ENCODE data around the gene TMEM141.

Gene TMEM141

DNA sequence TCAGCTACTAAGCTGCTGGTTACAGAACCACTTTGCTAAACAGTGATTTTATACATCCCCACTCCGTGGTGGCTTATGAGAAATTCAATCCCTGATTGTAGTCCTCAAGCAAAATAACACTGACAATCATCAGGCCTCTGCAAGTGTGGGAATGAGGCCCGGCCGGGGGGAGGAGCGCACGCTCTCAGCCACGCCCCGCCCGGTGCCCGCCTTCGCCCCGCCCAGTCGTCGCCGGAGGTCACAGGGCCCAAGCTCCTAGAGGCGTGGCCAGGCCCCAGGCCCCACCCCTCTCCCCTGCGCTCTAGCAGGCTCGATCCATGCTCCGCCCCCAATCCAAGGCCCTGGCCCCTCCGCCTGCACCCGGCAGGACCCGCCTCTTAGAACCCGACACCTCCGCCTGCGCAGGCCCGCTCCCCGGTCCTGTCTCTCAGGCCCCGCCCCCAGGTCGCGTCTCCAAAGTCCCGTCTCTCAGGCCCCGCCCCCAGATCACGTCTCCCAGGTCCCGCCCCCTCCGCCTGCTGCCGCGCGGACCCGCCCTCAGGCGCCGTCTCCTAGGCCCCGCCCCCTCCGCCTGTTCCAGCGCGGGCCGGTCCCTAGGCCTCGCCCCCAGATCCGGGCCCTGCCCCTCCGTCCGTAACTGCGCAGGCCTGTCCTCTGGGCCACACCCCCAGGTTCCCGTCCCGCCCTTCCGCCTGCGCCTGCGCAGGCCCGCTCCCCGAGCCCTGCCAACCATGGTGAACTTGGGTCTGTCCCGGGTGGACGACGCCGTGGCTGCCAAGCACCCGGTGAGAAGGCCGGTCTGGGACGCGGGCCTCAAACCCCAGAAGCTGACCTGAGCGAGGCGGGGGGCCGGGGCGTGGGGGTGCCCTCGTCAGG is at the start of gene TMEM141:
TSS of gene TMEM141 (plus strand) at position 705 of the 876 bp plus-strand sequence. CDS start at position 732, 27 bp downstream.
- Mint-ChIP-seq H3K4me1 (peaks cover 15% of the 10 kb centered on the region), H3K36me3 (ENCODE audit: insufficient read depth) (peaks cover 9% of the 10 kb centered on the region), H3K27me3 (no peaks in the 10 kb centered on the region), H3K9me3 (no peaks in the 10 kb centered on the region), H3K4me3 (peak within 1 kb of the TSS; percentile 80), H3K27ac (ENCODE audit: low read depth) (peak within 1 kb of the TSS; percentile 61)
- DNase-seq (ENCODE audit: low spot score in 2 of 2) = peak; percentile 98 to 99
- peak; percentile 90 for ATAC-seq (replicated peaks; ENCODE audit: extremely low read depth, poor library complexity, severe bottlenecking)

- Mint-ChIP-seq H3K4me3 (peak overlapping the region; percentile 16), H3K9me3 (no peaks in the 10 kb centered on the region), H3K27ac (ENCODE audit: low read depth) (no peak overlapping the region), H3K27me3 (peaks cover 14% of the 10 kb centered on the region), H3K36me3 (ENCODE audit: insufficient read depth) (peaks cover 1% of the 10 kb centered on the region), H3K4me1 (no peaks in the 10 kb centered on the region)
- ATAC-seq (replicated peaks; ENCODE audit: extremely low read depth, poor library complexity, severe bottlenecking) = no peak
- no peak for DNase-seq (ENCODE audit: low spot score in 2 of 2)
These were observed 49.1 kb upstream of the TMEM141 start for GRCh38 chr9:136741883-136742571.

DNA sequence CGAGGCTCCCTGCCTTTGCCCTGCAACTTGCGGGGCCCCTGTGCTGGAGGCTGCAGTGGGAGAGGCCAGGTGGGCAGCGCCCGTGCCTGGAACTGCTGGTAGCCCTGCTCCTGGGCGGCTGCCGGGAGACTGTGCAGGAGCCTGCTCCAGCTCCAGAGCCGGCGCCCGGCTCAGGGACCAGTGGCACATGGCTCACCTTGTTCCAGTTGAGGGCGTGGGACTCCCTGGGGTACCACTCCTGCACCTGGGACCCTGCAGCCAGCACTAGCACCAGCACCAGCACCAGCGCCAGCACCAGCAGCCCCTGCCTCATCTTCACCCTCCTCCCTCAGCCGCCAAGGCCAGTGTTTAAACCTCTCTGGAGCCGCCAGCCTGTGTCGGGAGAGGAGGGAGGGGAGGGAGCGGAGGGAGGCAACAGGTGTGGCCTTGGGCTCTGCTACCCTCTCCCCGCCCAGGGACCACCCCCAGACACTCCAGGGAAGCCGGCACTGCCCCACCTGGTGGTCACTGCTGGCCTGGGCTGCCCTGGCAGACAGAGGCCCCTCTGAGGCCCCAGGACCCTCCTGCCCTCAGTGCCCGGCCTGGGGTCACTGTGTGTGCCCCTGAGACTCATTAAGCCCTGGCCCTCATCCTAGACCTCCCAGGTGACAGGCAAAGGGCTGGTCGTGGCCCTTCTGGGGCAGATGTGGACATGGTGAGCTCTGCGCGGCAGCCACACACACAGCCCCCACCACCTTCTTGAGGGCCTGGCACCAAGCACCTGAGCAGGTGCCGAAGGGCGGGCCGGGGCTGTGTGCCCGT is 48.4 kb upstream of the TMEM141 start, which contains the start of gene LCN10:
TSS of gene LCN10 (minus strand) at position 350 of the 801 bp plus-strand sequence. CDS start at position 313, 37 bp downstream.
- Mint-ChIP-seq H3K4me3 (peak within 1 kb of the TSS; percentile 16), H3K27me3 (peaks cover 16% of the 10 kb centered on the region), H3K4me1 (no peaks in the 10 kb centered on the region), H3K36me3 (ENCODE audit: insufficient read depth) (peaks cover 1% of the 10 kb centered on the region), H3K9me3 (no peaks in the 10 kb centered on the region), H3K27ac (ENCODE audit: low read depth) (no peak within 1 kb of the TSS)
- no peak for DNase-seq (ENCODE audit: low spot score in 2 of 2)
- ATAC-seq (replicated peaks; ENCODE audit: extremely low read depth, poor library complexity, severe bottlenecking) = no peak

DNA sequence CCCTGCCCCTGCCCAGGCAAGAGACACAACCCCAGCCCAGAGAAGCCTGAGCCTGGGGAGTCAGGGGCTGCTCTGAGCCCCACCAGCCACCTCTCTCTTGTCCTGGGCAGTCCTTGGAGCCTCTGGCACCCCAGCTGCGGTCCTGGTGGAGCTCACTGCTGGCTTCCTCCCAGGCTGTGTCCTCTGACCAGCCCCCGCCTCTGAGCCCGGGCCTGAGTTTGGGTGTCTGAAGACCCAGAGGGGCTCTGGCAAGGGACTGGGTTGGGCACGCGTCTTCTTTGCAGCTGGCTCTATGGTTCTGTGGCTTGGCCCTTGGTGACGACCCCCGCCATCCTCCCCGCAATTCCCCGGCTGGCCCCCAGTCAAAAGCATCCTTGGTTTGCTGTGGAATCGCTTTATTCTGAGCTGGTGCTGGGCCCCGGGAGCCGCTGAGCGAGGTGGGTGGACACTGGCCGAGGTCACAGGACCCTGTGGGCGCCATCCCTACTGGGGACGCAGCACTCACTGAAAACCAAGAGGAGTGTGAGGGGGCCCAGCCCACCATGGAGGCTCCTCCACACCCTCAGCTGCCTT is 47.4 kb upstream of the TMEM141 start:
- no peak for DNase-seq (ENCODE audit: low spot score in 2 of 2)
- Mint-ChIP-seq H3K27ac (ENCODE audit: low read depth) (no peak overlapping the region), H3K4me3 (no peak overlapping the region), H3K36me3 (ENCODE audit: insufficient read depth) (peaks cover 1% of the 10 kb centered on the region), H3K27me3 (peaks cover 25% of the 10 kb centered on the region), H3K9me3 (no peaks in the 10 kb centered on the region), H3K4me1 (no peaks in the 10 kb centered on the region)
- no peak for ATAC-seq (replicated peaks; ENCODE audit: extremely low read depth, poor library complexity, severe bottlenecking)

DNA sequence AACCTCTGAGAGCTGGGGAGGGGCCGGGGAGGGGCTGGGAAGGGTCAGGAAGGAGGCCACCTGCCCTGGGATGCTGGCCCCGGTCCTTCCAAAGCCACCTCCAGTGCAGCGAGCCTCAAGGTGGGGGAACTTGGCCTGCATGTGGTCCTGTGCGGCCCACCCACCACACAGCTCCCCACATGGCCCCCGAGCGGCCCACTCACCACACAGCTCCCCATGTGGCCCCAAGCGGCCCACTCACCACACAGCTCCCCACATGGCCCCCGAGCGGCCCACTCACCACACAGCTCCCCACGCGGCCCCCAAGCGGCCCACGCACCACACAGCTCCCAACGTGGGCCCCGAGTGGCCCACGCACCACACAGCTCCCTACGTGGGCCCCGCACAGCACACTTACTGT is 46.4 kb upstream of the TMEM141 start:
- H3K4me3 Mint-ChIP-seq = no peak overlapping the region
- H3K9me3 Mint-ChIP-seq = no peaks in the 10 kb centered on the region
- peaks cover 27% of the 10 kb centered on the region for H3K27me3 Mint-ChIP-seq
- H3K36me3 Mint-ChIP-seq (ENCODE audit: insufficient read depth) = peaks cover 1% of the 10 kb centered on the region
- H3K4me1 Mint-ChIP-seq = no peaks in the 10 kb centered on the region
- DNase-seq (ENCODE audit: low spot score in 2 of 2) (no peak), ATAC-seq (replicated peaks; ENCODE audit: extremely low read depth, poor library complexity, severe bottlenecking) (no peak)
- no peak overlapping the region for H3K27ac Mint-ChIP-seq (ENCODE audit: low read depth)

GRCh38 chr9:136745389-136746154 is 45.6 kb upstream of the TMEM141 start:
- Mint-ChIP-seq H3K27me3 (peaks cover 27% of the 10 kb centered on the region), H3K4me3 (no peak overlapping the region), H3K9me3 (no peaks in the 10 kb centered on the region), H3K4me1 (no peaks in the 10 kb centered on the region), H3K27ac (ENCODE audit: low read depth) (no peak overlapping the region), H3K36me3 (ENCODE audit: insufficient read depth) (peaks cover 2% of the 10 kb centered on the region)
- ATAC-seq (replicated peaks; ENCODE audit: extremely low read depth, poor library complexity, severe bottlenecking) (no peak), DNase-seq (ENCODE audit: low spot score in 2 of 2) (no peak)

- Mint-ChIP-seq H3K27ac (ENCODE audit: low read depth) (no peak overlapping the region), H3K4me3 (no peak overlapping the region), H3K4me1 (no peaks in the 10 kb centered on the region), H3K27me3 (peaks cover 27% of the 10 kb centered on the region), H3K9me3 (no peaks in the 10 kb centered on the region), H3K36me3 (ENCODE audit: insufficient read depth) (peaks cover 3% of the 10 kb centered on the region)
- DNase-seq (ENCODE audit: low spot score in 2 of 2) (no peak), ATAC-seq (replicated peaks; ENCODE audit: extremely low read depth, poor library complexity, severe bottlenecking) (no peak)
These were observed 45.0 kb upstream of the TMEM141 start for GRCh38 chr9:136746155-136746490.

DNA sequence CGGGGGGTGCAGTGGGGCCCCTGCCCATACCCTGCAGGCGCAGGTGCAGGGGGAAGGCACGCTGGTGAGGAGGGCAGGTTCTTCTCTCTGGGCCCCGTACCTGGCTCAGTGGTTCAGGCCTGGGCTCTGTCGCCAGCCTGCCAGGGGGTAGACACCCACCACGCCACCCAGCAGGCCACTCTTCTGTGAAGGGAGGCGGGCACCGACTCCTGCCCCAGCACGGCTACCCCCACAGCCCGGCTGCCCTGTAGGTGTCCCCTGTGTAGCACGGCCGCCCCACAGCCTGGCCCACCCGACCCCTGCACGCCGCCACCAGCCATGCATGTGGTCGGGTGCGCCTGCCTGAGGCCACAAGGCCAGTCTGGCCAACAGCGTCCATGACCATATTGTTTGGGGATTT is 44.5 kb upstream of the TMEM141 start:
- DNase-seq (ENCODE audit: low spot score in 2 of 2) = no peak
- peaks cover 1% of the 10 kb centered on the region for H3K9me3 Mint-ChIP-seq

GRCh38 chr9:136747161-136748060 is 43.7 kb upstream of the TMEM141 start:
- ATAC-seq (replicated peaks; ENCODE audit: extremely low read depth, poor library complexity, severe bottlenecking) (no peak), DNase-seq (ENCODE audit: low spot score in 2 of 2) (no peak)
- peaks cover 8% of the 10 kb centered on the region for H3K9me3 Mint-ChIP-seq
- peaks cover 3% of the 10 kb centered on the region for H3K36me3 Mint-ChIP-seq (ENCODE audit: insufficient read depth)
- H3K4me3 Mint-ChIP-seq = no peak overlapping the region
- no peak overlapping the region for H3K27ac Mint-ChIP-seq (ENCODE audit: low read depth)
- H3K27me3 Mint-ChIP-seq = peaks cover 27% of the 10 kb centered on the region
- H3K4me1 Mint-ChIP-seq = no peaks in the 10 kb centered on the region

More for the DNA sequence above, 44.5 kb upstream of the TMEM141 start:
- H3K4me1 Mint-ChIP-seq = no peaks in the 10 kb centered on the region
- peaks cover 27% of the 10 kb centered on the region for H3K27me3 Mint-ChIP-seq
- no peak overlapping the region for H3K4me3 Mint-ChIP-seq
- H3K27ac Mint-ChIP-seq (ENCODE audit: low read depth) = no peak overlapping the region
- no peak for ATAC-seq (replicated peaks; ENCODE audit: extremely low read depth, poor library complexity, severe bottlenecking)
- H3K36me3 Mint-ChIP-seq (ENCODE audit: insufficient read depth) = peaks cover 3% of the 10 kb centered on the region

- Mint-ChIP-seq H3K4me3 (no peak within 1 kb of the TSS), H3K4me1 (no peaks in the 10 kb centered on the region), H3K36me3 (ENCODE audit: insufficient read depth) (peaks cover 4% of the 10 kb centered on the region), H3K27ac (ENCODE audit: low read depth) (no peak within 1 kb of the TSS), H3K9me3 (peaks cover 13% of the 10 kb centered on the region), H3K27me3 (peaks cover 22% of the 10 kb centered on the region)
- ATAC-seq (replicated peaks; ENCODE audit: extremely low read depth, poor library complexity, severe bottlenecking) (no peak), DNase-seq (ENCODE audit: low spot score in 2 of 2) (no peak)
These were observed 42.9 kb upstream of the TMEM141 start, which contains the start of gene LCN6 for GRCh38 chr9:136748201-136748600. Gene LCN6, minus strand, starts transcription at chr9:136748525. Its CDS starts 42 bp downstream, at chr9:136748483.

Data from central memory CD8-positive, alpha-beta T cell (primary cell).